ENCODE measurements around the gene GRIK4. TPM values are rescaled to one million over a fixed set of nuclear protein-coding genes. Genes with fewer than 3 reads are reported as not detected.

Gene GRIK4
- total and polyA plus RNA-seq, 9 of the 15 experiments (the other 6 are each of a cell fraction or from before 2014, with no cell fraction given) = not detected

- TF ChIP-seq, protein P1, sequence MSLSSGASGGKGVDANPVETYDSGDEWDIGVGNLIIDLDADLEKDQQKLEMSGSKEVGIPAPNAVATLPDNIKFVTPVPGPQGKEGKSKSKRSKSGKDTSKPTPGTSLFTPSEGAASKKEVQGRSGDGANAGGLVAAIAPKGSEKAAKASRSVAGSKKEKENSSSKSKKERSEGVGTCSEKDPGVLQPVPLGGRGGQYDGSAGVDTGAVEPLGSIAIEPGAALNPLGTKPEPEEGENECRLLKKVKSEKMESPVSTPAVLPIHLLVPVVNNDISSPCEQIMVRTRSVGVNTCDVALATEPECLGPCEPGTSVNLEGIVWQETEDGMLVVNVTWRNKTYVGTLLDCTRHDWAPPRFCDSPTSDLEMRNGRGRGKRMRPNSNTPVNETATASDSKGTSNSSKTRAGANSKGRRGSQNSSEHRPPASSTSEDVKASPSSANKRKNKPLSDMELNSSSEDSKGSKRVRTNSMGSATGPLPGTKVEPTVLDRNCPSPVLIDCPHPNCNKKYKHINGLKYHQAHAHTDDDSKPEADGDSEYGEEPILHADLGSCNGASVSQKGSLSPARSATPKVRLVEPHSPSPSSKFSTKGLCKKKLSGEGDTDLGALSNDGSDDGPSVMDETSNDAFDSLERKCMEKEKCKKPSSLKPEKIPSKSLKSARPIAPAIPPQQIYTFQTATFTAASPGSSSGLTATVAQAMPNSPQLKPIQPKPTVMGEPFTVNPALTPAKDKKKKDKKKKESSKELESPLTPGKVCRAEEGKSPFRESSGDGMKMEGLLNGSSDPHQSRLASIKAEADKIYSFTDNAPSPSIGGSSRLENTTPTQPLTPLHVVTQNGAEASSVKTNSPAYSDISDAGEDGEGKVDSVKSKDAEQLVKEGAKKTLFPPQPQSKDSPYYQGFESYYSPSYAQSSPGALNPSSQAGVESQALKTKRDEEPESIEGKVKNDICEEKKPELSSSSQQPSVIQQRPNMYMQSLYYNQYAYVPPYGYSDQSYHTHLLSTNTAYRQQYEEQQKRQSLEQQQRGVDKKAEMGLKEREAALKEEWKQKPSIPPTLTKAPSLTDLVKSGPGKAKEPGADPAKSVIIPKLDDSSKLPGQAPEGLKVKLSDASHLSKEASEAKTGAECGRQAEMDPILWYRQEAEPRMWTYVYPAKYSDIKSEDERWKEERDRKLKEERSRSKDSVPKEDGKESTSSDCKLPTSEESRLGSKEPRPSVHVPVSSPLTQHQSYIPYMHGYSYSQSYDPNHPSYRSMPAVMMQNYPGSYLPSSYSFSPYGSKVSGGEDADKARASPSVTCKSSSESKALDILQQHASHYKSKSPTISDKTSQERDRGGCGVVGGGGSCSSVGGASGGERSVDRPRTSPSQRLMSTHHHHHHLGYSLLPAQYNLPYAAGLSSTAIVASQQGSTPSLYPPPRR (CRISPR knock-in tag; IDR thresholded peaks at IDR 0.05; ENCODE audit: borderline replicate concordance) = no peak
- no peak for TF ChIP-seq HNRNPL (IDR thresholded peaks at IDR 0.05; ENCODE audit: low read depth, low read length)
- no peak for TF ChIP-seq DLX4 (CRISPR knock-in tag; IDR thresholded peaks at IDR 0.05)
- TF ChIP-seq ZNF592 (IDR thresholded peaks at IDR 0.05) = no peak
- TF ChIP-seq NBN (IDR thresholded peaks at IDR 0.05; ENCODE audit: low read depth) = no peak
Observed at GRCh38 chr11:120695939-120696338, 184.4 kb downstream of the GRIK4 start (continued).

Data from K562 (cell line).